HG03442 (cell line): Measurements from ENCODE around the gene TRAPPC5.

ENCODE experiments used
- ATAC-seq: cut with Tn5 transposase; IDR thresholded peaks from one replicate; pipeline ENCODE4 v1.9.1; 2021; ENCODE audit warnings: mild to moderate bottlenecking, moderate library complexity; ENCODE audit not compliant: unreplicated experiment

Gene TRAPPC5

DNA sequence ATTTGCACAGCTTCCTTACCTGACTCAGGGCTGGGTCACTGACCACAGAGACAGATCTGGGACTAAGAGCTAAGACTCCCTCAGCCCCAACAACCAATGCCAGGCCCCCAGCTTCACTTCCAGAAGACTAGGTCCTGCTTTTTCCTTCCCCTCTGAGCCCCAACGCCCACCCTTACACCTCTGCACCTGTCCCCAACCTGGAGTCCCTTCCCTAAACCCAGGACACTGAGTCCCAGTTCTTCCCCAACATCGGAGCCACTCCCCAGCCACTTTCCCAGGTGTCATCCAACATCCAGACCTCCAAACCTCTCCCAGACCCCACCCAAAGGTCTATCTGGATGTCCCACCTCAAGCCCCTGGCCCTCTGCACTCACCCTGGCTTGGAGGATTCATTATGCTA lies 18.4 kb downstream of the TRAPPC5 start:
- ATAC-seq, result no peak

DNA sequence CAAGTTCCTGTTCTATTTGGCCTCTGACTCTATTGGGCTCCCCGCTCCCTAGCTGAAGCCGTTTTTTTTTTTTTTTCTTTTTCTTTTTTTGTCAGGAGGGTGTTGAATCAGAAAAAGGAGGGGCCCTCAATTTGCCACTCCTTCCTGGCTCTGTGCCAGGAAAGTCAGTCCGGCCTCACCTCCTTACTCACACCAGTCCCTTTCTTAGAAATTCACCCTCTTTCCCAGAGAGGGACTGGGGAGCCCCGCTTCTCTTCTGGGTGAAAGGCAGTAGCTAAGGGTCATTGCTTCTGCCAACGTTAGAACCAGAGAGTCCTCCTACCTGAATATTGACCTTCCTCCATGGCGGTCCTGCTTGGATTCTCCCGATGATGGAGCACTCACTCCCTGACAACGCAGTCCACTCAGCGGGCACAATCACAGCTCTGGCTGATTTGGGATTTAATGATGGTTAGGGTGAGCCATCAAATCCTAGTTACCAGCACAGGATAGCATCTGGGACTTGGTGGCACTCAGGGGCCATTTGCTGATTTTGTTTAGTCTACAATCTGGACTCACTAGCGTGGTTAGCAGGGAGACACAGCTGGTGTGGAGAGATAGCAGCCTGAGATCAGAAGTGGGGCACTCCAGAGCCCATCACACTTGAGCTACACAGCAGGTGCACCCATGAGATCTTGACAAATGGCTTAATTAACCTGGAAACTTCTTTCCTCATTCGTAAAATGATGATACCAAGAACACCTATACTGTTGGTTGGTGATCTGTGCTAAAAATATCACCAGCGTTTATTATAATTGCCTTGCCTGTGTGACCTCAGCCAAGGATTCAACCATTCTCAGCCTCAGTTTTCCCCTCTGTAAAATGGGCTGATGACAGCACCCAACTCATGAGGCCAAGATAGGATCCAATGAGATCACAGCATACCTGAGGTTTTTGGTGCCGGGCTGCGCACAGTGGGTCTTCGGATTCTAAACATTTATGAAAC lies 19.1 kb downstream of the TRAPPC5 start:
- ATAC-seq, result no peak

DNA sequence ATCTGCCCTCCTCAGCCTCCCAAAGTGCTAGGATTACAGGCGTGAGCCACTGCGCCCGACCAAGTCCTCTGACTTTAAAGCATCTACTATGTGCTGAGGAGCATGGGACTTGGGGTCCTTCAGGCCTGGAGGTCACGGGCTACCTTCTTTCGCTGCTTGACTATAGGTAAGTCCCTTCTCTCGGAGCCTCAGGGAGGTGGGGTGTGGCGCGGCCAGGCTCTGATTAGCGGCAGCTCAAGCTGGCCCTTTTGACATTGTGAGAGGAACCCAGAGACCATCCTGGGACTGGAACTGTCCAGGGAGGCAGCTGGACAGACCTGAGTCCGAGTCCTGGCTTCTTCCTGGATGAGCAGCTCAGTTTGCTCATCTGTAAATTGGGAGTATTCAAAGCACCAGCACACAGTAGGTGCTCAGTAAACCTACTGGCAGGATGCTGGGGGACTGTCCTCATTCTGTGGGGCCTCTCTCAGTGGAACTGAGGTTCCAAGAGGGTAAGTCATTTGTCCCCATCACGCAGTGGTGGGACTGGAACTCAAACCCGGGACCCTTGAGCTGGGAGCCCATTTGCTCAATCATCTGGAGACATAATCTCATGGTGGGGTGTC lies 20.5 kb downstream of the TRAPPC5 start:
- no peak for ATAC-seq

DNA sequence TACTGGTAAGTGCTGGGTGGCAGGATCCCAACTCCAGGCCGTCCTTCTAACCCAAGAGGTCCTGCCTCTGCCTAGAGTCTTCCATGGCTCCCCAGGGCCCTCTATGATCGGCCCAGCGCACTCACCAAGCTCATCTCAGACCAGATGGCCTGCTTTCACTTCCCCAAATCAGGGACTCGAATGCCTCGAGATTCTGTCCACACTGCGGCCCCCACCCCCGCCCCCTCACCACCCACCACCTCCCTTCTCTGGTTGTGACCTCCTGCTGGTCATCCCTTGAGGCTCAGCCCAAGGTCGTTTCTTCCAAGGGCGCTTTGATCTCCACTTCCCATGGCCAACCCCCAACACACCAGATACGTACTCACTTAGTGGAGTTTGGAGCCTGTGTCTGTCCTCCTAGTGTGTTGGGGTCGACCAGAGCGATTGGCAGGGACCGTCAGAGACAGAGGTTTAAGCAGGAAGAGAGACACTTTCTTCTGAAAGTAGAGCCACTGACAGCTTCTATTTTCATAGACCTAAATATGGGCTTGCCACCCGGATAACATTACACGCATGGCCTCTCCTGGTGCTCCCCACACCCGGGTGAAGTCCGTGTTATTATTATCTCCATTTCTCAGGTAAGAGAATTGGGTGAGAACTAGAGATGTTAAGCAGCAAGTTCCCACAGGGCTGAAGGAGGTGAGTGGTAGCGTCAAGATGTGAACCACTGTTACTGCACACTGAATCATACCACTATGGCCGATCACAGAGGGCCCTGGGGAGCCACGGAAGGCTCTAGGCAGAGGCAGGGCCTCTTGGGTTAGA lies 21.2 kb downstream of the TRAPPC5 start, which contains the start of gene FCER2:
FCER2 (minus strand) TSS at position 478 of the 804 bp plus-strand sequence. CDS start 2,371 bp downstream, outside the sequence.
- peak; percentile 44 for ATAC-seq

DNA sequence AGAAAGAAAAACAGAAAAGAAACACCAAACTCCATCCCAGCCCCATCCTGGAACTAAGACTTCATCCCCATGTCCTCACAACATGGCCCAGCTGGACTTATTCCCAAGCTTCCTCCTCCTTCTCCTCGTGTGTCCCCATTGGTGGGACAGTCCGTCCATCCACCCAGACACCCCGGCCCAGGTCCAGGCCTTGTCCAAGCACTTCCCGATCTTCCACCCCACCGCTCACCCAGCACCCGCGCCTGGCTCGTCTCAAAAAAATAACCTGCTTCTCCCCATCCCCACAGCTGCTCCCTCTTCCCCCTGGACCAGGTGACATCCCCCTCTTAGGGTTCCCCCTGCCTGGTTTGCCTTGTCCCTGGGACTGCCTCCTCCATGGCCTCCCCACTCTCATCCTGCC lies 22.7 kb downstream of the TRAPPC5 start:
- no peak for ATAC-seq

DNA sequence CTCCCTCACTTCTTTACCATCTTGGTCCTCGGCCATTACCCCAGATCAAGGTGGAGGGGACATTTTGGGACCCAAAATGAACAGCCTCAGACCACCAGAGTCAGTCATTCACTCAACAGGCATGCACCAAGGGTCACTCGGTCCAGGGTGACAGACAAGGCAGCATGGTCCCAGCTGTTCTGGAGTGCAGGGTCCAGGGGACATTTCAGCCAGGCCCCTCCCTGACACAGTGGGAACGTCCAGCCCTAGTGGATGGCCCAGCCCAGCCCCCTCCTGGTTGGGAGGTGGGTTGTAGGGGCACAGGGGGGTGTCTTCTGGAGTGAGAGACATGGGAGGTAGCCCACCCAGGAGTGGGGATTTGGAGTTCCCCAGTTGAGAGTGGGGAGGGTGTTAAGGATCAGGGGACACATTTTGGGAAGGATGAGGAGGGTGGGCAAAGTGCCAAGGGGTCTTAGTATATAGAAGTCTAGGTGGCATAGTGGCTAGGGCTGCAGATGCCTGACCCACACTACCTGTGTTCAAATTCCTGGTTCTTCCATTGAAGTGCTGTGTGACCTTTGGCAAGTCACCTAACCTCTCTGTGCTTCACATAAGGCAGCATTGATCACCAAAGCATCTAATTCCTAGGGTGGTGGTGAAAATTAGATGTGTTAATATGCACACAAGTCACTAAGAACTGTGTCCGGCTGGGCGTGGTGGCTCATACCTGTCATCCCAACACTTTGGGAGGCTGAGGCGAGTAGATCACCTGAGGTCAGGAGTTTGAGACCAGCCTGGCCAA lies 23.8 kb downstream of the TRAPPC5 start:
- no peak for ATAC-seq

DNA sequence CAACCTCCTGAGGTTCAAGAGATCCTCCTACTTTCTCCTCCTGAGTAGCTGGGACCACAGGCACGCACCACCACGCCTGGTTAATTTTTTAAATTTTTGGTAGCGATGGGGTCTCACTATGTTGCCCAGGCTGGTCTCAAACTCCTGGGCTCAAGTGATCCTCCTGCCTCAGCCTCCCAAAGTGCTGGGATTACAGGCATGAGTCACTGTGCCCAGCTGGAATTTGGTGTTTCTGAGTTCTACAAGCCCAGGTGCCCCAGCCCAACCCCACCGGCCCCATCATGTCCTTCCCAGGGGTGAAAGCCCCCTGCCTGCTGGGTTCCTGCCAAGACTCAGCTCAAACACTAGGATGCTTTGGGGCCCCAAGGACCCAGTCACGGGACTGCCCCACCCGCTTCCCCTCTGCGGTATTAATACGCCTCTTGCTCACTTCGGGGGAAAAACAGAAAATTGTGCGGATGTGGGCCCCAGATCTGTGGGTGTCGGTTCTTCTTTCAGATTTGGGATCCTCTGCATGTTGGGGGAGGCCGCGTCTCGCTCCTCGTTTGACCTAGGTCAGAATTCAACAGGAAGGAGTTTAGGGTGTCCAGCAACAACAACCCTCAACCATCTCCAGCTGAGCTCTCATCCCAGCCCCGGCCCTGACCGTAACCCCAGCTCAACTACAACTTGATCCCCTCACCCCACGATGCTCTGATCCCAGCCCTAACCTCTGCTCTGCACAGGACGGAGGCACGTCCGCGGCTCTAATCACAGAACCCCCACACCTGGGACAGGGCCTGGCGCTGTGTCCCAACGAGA lies 25.0 kb downstream of the TRAPPC5 start:
- ATAC-seq, result no peak

DNA sequence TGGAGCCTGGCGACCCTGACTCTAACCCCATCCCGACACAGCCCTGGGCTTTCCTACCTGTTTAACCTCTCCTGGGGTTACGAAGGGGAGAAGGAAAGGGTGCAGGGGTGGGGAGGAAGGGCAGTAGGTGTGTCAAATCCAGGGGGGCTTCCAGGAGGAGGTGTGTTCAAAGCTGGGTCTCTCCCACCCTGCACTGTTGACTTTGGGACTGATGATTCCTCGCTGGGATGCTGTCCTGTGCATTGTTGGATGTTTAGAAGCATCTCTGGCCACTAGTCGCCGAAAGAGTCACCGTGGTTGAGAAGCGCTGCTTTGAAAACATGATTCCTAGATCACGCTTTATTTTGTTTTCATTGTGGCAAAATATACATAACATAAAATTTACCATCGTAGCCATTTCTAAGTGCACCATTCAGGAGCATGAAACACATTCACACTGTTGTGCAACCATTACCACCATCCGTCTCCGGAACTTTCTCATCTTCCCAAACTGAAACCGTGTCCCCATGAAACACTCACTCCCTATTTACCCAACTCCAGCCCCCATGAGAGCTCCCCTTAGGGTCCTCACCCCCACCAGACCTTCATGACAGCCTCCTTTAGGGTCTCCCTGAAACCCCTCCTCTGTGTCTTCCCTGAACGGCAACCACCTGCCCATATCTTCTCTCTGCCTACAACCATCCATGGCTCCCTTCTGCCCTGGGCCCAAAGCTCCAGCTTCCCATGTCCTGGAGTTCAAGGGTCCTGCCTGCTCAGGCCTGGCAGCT lies 25.7 kb downstream of the TRAPPC5 start:
- no peak for ATAC-seq

DNA sequence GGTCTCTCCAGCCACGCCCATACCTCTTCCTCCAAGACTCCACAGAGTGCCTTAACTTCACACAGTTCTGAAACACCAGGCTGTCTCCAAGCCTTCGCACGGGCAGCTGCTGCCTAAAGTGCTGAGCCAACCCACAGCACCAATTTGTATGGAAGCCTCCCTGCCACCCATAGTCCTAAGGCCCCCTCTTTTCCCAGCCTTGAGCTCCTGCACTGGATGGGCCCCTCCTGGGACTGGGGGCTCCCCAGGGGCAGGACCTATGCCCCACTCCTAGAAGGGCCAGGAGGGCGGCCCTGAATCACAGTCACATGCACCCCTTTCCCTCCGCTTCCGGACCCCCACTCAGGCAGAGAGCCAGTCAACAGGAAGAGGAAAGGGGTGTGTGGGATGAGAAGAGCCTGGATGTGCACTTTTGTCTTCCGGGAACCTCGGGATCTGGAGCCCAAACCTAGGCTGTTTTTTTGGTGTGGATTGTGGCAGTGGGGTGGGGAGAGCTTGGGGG lies 26.4 kb downstream of the TRAPPC5 start:
- ATAC-seq, result no peak

DNA sequence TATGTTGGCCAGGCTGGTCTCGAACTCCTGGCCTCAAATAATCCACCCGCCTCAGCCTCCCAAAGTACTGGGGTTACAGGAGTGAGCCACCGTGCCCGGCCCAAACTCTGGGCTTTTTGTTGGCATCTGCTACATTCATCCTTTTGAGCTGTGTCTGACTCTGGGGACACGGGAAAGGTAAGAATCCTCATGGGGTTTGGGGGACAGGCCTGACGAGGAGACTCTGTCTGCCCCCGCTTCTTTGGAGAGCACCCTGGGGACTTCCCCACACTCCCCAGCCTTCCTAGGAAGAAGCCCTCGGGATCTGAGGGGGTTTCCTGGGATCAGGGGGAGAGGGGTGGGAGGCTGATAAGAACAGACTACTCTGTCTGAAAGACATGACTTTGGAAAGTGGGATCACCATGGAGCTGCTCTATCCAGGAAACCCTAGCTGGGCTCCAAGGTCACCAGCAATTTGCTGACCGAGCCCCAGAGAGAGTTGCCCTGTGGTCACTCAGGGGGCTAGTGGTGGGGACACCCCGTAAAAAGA lies 29.4 kb downstream of the TRAPPC5 start:
- ATAC-seq, result no peak

DNA sequence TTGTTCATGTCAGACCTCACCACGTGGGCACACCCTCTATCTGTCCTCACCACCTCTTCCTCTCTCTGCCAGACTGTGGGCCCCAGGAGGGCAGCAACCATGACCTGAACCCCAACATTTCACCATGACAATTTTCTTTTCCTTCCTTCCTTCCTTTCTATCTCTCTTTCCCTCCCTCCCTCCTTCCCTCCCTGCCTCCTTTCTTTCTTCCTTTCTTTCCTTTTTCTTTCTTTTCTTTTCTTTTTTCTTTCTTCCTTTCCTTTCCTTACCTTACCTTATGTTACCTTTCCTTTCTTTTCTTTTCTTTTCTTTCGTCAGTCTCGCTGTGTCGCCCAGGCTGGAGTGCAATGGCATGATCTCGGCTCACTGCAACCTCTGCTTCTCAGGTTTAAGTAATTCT lies 30.0 kb downstream of the TRAPPC5 start:
- ATAC-seq, result no peak

DNA sequence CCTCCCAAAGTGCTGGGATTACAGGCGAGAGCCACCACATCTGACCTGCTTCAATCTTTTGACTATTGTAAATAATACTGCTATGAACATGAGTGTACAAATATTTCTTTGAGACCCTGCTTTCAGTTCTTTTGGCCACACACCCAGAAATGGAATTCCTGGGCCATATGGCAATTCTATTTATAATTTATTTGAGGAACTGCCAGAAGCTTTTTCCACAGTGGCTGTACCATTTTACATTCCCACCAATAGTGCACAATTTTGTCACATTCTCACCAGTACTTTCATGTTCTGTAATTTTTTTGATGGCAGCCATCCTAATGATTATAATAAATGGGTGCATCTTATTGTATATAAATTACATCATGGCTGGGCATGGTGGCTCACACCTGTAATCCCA lies 35.0 kb downstream of the TRAPPC5 start:
- ATAC-seq, result no peak

DNA sequence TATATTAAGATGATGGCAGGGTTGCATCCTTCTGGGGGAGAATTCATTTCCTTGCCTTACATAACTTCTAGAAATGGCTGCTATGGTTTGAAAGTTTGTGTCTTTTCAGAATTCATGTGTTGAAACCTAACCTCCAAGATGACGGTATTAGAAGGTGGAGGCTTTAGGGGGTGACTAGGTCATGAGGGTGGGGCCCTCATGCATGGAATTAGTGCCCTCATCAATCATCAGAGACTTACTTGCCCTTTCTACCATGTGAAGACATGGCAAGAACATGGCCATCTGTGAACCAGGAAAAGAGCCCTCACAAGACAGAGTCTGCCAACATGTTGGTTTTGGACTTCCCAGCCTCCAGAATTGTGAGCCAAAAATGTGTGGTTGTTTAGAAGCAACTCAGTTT lies 36.1 kb downstream of the TRAPPC5 start:
- no peak for ATAC-seq

DNA sequence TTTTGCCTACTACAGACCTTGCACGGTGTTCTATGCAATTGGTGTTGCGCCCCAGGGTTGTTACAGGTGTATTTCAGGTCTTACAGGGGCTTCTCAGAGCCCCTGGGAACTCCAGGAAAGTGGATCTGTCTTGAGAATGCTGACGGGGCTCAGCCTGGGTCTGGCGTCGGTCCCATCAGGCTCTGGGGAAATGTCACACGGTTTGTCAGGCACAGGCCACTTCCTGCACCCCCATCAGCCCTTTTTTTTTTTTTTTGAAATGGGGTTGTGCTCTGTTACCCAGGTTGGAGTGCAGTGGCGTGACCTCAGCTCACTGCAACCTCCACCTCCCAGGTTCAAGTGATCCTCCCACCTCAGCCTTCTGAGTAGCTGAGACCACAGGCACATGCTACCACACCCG lies 38.0 kb downstream of the TRAPPC5 start:
- no peak for ATAC-seq

DNA sequence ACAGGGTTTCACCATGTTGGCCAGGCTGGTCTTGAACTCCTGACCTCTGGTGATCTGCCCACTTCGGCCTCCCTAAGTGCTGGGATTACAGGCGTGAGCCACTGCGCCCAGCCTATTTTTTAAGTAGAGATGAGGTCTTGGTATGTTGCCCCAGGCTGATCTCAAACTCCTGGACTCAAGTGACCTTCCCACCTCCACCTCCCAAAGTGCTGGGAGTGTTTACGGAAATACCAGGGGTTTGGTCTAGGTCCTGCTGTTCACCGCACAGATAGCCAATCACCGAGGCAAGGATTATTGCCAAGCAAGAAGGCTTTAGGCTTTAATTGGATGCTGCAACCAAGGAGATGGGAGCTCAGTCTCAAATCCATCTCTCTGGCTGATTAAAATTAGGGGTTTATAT lies 39.7 kb downstream of the TRAPPC5 start:
- no peak for ATAC-seq

DNA sequence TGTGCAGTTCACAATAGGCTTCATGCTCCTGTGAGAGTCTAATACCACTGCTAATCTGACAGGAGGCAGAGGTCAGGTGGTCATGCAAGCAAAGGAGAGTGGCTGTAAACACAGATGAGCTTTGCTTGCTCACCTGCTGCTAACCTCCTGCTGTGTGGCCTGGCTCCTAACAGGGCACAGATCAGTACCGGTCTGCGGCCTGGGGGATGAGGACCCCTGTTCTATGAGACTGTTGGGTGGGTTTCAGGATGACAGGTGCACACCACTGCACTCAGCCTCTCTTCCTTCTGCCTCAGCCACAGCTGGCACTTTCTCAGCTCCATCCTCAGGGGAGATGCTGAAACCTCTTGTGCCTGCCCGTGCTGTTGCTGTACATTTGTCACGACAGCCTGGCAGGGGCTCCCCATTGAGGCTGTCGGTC lies 41.6 kb downstream of the TRAPPC5 start:
- ATAC-seq, result no peak

DNA sequence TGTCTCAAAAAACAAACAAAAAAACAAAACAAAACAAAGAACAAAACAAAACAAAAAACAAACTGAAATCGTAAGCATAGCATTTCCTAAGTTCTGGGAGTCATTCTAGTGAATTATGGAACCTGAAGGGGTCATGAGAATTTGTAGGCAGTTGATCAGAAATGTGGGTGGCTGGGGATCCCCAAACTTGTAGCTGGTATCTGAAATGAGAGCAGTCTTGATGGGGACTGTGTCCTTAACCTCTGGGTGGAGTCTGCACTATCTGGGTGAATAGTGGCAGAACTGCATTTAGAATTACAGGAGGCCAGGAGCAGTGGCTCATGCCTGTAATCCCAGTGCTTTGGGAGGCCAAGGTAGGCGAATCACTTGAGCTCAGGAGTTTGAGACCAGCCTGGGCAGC lies 45.2 kb downstream of the TRAPPC5 start:
- ATAC-seq, result no peak

DNA sequence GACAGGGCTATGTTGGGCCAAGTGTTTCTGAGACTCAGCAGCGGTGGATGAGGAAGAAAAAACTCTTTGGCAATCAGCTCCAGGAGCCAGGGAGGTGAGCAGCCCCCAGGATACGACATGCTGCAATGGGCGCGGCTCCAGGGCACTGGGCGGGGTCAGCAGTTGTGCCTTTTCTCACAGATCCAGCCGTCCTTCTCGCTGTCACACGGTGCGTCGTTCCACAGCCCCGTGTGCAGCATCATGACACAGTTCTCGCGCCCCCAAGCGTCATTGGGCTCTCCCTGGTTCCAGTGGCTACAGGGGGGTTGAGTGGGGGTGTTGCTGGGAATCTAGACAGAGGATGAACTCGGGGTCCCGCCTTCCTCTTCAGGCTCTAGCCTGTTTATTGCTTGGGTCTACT lies 48.6 kb downstream of the TRAPPC5 start:
- ATAC-seq, result no peak
